NCI-H748 treated with DMSO at 0.1 percent for 48 hours (cell line): ENCODE data around the gene PDHX.

Experiments
- DNase-seq: peaks from one replicate; lab custom pipeline; 2025; lab: John Stamatoyannopoulos, UW

Gene PDHX

DNA sequence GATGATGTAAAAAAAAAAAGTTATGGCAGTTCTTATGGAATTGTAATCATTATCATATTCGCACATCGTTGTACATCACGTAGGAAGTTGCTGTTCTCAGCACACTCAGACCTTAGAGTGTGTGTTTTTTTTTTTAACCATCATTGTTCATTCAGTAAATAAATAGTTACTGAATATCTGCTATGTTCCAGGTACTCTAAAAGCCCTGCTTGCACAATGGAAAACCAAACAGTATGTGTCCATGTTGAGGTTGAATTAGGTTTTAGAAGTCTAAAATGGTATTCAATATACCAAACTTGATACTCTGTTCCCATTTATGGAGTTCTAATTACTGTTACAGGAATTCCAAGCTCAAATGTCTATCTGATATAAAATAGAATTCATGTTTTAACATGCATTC is 41.2 kb downstream of the PDHX start:
- no peak for DNase-seq

DNA sequence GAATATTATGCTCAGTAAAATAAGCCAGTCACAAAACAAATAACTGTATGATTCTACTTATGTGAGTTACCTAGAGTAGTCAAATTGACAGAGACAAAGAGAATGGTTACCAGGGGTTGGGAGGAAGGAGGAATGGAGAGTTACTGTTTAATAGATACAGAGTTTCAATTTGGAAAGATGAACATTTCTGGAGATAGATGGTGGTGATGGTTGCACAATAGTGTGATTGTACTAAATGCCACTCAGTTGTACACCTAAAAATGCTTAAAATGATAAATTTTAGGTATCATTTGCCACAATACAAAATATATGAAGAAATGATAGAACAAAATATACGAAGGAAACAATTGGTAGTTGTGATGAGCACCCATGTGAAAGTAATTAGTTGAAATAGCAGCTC is 43.4 kb downstream of the PDHX start:
- DNase-seq, result no peak

DNA sequence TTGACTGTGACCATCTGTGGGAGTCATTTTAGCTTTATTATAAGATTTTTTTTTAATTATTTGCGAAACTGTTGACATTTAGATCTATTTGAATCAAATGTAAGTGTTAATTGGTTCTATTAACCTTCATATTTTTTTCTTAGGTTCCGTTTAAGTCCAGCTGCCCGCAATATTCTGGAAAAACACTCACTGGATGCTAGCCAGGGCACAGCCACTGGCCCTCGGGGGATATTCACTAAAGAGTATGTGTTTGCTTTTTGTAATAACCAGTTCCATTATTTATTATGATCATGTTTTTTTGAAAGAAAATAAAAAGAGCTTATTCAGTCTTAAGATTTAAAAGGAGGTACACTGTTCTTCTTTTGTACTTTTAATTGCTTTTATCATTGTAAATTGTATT is 43.9 kb downstream of the PDHX start:
- peak; percentile 52 for DNase-seq

DNA sequence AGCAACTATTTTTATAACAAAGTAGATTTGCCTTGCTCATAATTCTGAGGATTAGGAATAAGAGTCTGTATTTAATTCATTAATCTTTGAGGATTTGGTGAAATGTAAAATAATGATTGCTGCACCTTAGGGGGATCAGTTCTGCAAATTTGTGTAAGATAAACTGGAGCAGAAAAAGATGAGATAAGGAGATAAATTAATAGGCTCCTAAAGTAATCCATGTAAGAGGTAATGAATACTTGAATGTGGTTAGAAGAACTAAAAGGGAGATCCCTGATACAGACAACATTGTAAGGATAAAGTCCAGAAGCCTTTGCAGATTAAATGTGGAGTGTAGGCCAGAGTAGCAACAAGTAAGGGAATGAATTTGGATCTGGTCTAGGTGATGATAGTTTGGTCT is 45.6 kb downstream of the PDHX start:
- DNase-seq, result no peak

DNA sequence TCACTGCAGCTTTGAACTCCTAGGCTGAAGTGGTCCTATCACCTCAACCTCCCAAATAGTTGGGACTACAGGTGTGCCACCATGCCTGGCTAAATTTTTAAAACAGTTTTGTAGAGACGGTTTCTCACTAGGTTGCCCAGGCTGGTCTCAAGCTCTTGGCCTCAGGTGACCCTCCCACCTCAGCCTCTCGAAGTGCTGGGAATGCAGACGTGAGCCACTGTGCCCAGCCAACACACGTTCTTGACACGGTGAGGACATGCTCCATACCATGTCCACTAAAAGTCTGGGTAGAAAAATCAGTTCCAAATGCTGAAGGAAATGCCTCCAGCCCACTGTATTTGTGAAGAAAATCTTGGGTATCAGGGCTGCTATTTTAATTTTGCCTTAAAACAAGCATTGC is 46.9 kb downstream of the PDHX start:
- no peak for DNase-seq

DNA sequence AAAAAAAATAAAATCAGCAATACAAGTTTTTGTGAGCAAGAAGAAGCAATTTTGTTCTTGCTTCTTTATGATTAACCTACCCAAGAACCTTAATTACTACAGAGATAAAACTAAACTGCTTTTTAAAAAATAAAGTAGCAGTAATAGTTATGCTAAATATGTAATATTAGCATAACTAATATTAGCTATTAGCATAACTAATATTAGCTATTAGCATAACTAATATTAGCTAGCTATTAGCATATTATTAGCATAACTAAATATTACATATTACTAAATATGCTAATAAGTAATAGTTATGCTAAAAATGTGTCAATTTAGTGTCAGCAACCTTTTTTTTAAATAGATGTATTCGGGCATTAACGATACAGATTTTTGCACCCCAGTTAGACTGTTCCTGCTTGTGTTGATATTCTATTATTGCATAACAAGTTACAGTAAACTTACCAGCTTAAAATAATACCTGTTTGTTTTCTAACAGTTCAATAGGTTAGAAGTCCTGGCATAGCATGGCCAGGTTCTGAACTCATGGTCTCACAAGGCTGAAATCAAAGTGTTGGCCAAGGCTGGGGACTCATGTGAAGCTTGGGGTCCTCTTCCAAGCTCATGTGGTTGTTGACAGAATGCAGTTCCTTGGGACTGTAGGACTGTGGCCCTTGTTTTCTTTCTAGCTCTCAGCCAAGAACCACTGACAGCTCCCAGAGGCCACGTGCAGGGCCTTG is 48.4 kb downstream of the PDHX start:
- DNase-seq, result no peak

DNA sequence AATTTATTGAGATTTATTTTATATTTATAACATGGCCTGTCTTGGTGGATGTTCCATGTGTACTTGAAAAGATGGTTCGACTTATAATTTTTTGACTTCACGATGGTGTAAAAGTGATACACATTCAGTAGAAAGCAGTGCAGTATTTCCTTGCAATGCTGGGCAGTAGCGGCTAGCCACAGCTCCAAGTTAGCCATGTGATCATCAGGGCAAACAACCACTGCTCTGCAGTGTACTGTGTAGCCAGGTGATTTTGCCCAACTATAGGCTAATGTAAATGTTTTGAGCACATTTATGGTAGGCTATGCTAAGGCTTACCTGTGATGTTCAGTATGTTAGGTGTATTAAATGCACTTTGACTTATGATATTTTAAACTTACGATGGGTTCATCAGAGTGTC is 52.4 kb downstream of the PDHX start:
- no peak for DNase-seq

DNA sequence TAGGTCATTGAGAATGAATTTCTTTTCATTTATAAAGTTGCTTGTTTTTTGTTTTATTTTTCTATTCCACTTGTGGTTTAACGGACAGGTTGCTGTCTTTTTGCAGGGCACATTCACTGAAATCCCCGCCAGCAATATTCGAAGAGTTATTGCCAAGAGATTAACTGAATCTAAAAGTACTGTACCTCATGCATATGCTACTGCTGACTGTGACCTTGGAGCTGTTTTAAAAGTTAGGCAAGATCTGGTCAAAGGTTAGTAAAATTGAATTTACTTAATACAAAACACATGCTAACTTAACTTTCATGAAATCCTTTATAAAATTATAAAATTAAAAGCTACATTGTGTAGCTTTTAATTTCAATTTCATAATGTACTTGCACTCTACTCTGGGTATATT is 53.6 kb downstream of the PDHX start:
- DNase-seq, result no peak

DNA sequence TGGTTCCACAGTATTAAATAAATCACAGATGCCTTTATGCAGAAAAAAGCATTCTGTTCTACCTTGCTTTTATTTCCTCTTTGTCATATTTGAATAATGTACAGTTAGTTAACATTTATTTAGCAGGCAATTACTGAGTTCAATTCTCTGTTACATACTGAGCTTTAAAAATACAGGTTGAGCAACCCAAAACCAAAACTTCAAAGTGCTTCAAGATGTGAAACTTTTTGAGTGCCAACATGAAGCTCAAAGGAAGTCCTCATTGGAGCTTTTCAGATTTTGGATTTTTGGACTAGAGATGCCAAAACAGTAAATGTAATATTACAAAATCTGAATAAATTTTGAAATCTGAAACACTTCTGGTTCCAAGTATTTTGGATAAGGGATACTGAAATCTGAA is 54.1 kb downstream of the PDHX start:
- DNase-seq, result no peak

DNA sequence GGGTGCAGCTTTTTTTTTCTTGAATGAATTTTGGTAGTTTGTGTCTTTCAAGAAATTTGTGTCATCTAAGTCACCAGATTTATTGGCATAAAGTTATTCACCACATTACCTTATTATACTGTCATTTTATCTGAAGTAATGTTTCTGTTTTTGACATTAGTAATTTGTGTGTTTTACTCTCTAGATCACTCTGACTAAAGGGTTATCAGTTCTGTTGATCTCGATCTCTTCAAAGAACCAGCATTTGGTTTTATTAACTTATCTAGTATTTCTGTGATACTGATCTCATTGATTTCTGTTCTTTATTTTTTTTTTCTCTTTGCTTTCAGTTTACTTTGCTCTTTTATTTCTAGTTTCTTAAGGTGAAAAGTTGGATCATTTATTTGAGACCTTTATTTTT is 55.5 kb downstream of the PDHX start:
- DNase-seq, result no peak

DNA sequence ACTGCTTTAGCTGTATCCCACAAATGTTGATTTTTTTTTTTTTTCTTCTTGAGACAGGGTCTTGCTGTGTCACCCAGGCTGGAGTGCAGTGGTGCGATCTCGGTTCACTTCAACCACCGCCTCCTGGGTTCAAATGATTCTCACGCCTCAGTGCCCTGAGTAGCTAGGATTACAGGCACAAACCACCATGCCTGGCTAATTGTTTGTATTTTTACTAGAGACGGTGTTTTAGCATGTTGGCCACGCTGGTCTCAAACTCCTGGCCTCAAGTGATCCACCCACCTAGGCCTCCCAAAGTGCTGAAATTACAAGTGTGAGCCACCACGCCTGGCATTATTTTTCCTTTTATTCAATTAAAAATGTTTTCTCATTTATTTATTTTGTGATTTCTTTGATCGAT is 55.9 kb downstream of the PDHX start:
- DNase-seq, result no peak

DNA sequence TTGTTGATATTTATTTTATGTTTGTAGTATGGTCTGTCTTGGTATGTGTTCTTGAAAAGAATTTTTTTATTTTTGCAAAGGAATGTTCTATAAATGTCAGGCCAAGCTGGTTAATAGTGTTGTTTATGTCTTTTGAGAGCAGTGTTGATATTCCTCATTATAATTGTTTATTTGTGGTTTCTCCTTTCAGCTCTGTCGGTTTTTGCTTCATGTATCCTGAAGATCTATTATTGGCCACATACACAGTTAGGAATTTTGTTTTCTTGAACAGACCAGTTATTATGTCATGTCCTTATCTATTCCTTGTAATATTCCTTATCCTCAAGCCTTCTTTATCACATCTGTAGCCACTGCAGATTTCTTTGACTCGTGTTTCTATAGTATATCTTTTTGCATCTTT is 56.5 kb downstream of the PDHX start:
- DNase-seq, result no peak

DNA sequence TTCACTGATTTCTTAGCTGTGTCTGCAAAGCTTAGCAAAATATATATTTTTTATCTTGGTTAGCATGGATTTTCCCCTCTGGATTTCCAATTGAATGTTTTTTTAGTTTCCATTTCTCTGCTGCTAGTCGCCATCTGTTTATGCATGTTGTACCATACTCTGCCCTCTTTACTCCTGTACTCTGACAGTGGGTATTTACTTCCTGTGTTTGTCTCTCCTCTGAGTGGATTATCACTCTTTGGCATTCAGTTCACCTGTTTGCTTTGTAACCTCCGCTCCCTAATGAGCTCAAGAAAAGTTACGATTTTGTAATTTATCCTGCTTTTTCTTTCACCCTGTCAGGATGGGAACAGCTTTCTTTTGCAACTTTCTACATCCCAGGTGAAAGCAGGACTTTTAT is 59.1 kb downstream of the PDHX start:
- no peak for DNase-seq

DNA sequence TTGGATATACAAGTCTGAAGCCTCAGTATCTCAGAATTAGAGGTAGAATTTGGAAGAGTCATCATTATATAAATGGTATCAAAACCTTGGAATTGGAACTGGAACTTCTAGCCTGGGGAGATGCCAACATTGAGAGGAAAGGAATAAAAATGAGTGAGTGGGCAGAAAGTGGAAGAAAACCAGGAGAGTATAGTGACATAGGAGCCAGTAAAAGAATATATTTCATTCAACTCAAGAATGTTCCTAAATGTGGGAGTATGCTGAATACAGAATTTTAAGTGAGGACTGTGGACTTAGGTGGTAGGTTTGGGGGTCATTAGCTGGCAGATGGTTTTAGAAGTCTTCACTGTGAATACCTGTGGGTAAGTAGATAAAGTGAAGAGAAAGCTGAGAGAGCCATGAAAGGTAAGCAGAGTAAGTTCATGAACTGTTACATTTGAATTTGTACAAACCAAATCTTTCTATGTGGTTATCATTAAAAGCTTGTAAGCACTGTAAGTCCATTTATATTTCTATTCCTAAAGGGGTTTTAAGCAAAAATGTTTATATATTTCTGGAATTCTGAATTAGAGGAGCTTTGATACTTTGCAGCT is 60.2 kb downstream of the PDHX start:
- DNase-seq, result no peak

DNA sequence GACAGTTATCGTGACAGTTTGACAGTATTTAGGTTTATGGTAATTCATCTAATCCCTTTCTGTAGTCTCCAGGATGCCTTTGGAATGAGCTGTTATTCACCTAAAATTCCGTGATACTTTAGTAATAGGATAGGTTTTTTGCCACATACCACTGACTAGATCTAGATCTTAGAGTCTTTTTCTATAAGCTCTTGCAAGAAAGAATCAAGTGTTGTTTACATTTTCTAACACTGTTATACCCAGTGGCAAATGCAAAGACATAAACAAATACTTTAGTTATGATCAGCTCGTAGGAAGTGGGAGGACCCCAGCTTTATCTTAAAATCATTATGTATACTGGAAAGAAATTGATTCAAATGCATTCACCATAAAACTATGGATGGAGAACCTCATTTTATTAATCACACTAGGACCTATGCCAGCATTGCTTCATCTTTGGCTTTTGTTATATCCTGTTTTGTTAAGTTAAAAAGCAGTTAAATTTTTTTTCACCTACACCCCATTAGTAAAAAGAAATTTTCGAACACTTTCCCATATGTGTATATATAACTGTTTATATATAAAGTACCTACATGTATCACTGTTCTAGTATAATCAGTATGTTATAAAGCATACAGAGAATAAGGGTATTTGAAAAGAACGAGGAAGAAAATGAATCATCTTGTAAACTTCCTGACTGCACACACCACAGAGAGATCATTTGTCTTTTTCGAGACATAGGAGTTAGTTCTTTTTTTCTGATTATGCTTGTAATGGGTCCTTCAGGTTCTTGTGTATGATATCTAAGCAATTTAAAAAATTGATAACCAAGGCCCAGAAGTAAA is 60.9 kb downstream of the PDHX start:
- DNase-seq, result no peak

DNA sequence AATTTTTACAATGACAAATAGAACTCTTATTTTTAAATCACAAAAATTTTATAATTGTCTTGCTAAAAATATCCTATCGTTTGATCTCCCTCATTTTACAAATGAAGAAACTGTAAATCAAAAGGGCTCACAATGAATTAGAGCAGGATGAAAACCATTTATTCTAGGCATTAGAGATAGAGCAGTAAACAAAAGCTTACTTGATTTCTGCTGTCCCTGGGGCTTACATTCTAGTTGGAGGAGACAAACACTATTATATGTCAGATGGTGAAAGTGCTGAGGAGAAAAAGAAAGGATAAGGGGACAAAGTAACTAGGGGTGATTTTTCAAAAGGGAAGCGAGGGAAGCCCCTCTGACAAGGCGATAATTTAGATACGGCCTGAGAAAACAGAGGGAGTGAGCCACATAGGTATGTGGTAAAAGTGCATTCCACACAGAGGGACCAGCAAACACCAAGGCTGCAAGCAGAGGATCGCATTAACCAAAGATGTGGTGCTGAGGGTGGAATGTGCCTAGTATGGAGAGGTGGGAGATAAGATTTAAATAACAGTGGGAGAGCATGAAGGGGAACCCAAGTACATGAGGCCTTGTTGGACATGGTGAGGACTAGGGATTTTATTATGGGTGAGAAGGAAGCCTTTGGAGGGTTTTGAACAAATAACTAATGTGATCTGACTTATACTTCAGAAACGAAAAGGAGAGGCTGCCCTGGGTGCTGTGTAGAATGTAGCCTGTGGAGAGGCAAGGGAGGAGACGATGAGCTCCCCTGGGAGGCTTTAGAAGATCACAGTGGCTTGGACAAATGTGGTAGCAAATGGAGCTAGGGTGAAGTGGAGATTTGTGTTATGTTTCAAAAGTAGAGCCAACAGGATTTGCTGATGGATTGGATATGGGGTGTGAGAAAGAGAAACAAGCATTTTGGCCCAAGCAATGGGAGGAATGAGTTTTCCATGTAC is 62.1 kb downstream of the PDHX start:
- DNase-seq, result no peak

DNA sequence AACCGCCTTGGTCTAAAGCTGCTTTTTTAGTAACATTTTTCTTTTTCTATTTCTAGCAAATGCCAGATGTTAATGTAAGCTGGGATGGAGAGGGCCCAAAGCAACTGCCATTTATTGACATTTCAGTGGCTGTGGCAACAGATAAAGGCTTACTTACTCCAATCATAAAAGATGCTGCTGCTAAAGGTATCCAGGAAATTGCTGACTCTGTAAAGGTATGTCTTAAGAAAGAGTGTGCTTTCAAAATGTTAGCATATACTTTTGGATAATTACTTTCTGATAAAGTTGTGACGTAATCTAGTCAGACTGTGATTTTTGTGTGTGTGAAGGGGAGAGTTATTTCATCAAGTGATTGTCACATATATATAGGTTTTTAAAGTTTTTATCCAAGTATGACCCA is 68.1 kb downstream of the PDHX start:
- DNase-seq, result no peak

DNA sequence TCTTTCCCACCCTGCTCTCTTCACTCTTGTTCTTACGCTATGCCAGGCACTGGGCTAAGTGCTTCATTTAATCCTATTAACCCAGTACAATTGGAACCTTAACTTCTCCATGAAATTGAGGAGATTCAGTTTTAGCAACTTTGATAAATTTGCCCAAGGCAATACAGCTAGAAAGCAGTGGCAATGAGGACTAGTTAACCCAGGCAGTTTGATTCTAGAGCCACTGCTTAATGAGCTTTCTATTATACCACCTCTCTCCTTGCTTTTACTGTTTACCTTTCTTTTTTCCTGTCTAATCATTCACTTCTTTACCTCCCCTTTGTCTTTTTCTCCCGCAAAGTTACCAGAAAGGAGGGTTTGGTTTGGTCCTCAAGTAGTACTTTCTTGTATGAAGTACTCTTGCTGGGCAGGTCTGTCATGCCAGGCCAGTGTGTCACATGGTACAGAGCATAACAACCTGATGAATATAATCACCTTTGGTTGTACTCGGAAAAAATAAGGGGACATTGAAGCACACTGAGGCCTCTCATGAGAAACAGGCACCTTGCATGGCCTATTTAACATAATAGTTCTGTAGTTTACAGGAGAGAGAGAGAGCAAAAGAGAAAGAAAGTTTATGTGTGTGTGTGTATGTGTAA is 70.6 kb downstream of the PDHX start:
- no peak for DNase-seq

DNA sequence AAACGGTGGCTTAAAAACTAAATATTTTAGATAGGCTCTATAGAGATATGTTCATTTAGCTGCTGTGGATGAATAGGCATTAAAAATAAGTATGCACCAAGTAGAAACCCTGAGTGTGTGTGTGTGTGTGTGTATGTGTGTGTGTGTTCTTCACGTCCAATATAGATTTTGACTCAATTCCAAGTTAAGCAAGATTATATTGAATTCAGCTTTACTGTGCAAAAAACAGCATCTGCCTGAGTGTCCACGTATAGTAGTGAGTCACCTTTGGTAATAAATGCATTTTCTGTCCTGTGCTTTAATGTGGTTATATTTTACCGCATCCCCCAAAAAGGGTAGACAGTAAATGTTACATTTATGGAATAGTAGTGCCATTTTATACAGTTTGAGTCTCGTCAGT is 71.2 kb downstream of the PDHX start:
- no peak for DNase-seq

DNA sequence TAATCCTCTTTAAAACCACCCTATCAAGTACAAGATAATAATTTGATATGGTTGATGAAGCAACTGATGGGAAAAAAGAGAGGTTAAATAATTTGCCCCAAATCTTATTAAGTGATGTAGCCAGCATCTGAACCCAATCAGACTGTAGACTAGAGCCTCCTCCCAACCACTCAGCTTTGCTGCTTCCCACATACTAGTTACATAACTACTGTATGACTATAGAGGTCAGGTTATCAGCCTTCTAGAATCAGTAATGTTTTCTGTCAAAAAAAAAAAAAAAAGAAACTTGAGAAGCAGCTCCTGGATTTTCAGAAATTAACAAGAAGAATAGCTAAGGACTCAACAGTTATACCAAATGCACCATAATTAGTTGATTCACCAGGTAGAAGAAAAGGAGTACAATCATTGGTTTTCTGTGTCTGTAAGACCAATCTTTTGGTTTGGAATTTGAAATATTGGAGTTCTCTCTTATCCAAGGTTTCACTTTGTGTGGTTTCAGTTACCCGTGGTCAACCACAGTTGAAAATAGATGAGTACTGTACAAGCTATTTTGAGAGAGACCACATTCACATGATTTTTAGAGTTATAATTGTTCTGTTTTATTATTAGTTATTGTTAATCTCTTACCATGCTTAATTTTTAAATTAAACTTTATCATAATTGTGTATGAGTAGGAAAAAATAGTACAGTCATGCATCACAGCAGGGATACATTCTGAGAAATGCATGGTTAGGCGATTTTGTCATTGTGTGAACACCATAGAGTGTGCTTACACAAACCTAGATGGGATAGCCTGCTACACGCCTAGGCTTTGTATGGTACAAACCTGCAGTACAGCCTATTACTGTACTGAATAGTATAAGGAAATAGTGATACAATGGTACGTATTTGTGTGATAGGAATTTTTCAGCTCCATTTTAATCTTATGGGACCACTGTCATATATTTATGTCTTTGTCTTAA is 72.2 kb downstream of the PDHX start:
- no peak for DNase-seq

DNA sequence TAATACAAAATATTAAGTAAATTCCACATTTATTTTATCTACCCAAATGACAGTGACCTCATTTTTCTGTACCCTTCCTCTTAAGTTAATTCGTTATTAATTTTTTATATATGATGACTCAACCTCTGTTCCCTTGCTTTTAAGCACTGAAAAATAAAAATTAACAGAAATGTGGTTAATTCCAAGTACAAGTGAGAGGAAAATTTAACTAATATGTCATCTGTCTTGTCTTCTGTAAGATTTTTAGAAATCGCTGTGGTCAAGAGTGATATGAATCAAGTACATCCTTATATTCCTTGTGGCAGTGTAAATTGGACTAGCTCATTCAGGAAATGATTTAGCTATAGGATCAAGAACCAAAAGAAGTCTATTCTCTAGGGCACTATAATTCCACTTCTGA is 74.5 kb downstream of the PDHX start:
- DNase-seq, result no peak
